ENCODE measurements around the gene TXNDC17. TPM values are rescaled to one million over a fixed set of nuclear protein-coding genes. Genes with fewer than 3 reads are reported as not detected.

The TXNDC17 gene
- total and polyA plus RNA-seq, 9 of the 15 experiments (the other 6 are each of a cell fraction or from before 2014, with no cell fraction given): 108 to 759 (median 179) TPM

DNA sequence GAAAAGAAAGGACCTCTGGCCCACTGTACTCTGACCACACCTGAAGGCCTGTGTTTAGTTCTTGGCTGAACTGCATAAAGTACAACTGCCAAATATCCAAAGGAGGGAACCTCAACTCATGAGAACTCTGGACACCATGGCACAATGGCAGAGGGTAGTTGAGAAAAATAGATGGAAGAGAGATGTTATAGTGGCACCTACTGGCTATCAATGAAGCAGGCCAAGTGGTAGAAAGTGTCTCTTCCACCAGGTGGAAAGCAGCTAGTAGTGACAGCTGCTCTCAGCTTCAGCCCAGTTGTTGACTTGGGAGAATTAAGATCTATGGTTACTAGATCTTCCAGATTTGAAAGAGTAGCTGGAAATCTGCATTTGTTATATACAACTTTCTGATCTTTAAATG, 7.3 kb downstream of the TXNDC17 start:
- Histone ChIP-seq H3K9ac (ENCODE audit: insufficient read depth in 1 of 2, low read depth in 2 of 2, low read length in 2 of 2) (no peak overlapping the region), H2AFZ (ENCODE audit: low read depth, low read length) (no peak overlapping the region), H3K4me1 (replicated peaks in 1 of 2; ENCODE audit: control insufficient read depth in 2 of 2, insufficient read depth in 2 of 2, low read length in 2 of 2) (peaks cover 9 to 16% of the 10 kb centered on the region in 2 experiments; a peak in 4 of 5 replicates), H4K20me1 (replicated peaks; ENCODE audit: control insufficient read depth, insufficient read depth, low read length) (no peaks in the 10 kb centered on the region; the same call in 1 of the 2 replicates), H3K36me3 (ENCODE audit: control insufficient read depth, insufficient read depth, low read length) (peaks cover 58% of the 10 kb centered on the region), H3K9me3 (replicated peaks; ENCODE audit: control insufficient read depth, insufficient read depth, low read depth, low read length) (no peaks in the 10 kb centered on the region), H3K4me3 (no peak overlapping the region), H3K27me3 (ENCODE audit: control insufficient read depth in 2 of 2, insufficient read depth in 2 of 2, low read length in 2 of 2) (no peaks in the 10 kb centered on the region), H3K79me2 (ENCODE audit: control insufficient read depth, insufficient read depth, low read length) (peaks cover 50% of the 10 kb centered on the region), H3K27ac (ENCODE audit: extremely low read depth, low read depth, low read length) (no peak overlapping the region), H3K9me1 (ENCODE audit: control insufficient read depth, insufficient read depth, low read length) (peaks cover 3% of the 10 kb centered on the region), H3K4me2 (ENCODE audit: insufficient read depth, low read length) (no peak overlapping the region)
- TF ChIP-seq CTCF (IDR thresholded peaks at IDR 0.05 in 2 of 3, conservative IDR thresholded peaks at IDR 0.05 in 1 of 3; ENCODE audit: insufficient read depth in 2 of 3, low read depth in 1 of 3, low read length in 3 of 3): peak in 2 of 3 experiments; percentile 40 to 60; a peak in 4 of 6 replicates
- TF ChIP-seq RAD21 (CRISPR knock-in tag; conservative IDR thresholded peaks at IDR 0.05 in 1 of 2, IDR thresholded peaks at IDR 0.05 in 1 of 2): peak in 1 of 2 experiments; percentile 22; a peak in 1 of 4 replicates
- no peak for TF ChIP-seq PTTG1 (tag; IDR thresholded peaks at IDR 0.05; ENCODE audit: low read depth)
- TF ChIP-seq EHMT2 (IDR thresholded peaks at IDR 0.05): no peak
- no peak for TF ChIP-seq TOE1 (IDR thresholded peaks at IDR 0.05; ENCODE audit: borderline replicate concordance)
- TF ChIP-seq TOE1 (CRISPR knock-in tag; IDR thresholded peaks at IDR 0.05; ENCODE audit: borderline replicate concordance, low read depth): no peak
- TF ChIP-seq MAFG (tag; conservative IDR thresholded peaks at IDR 0.05): no peak
- no peak for TF ChIP-seq GABPB2 (CRISPR knock-in tag; conservative IDR thresholded peaks at IDR 0.05)
- no TSS peak for BruUV-seq (replicated peaks)
- intact Hi-C loops (cut with micrococcal nuclease) (loop anchor here (10.0 kb wide), 2 partner anchors 193 to 1363 kb away; partner anchors contain the start of gene RABEP1), in situ Hi-C loops (cut with MboI) (no loop called here)
- ATAC-seq: no peak
- DNase-seq (ENCODE audit: extremely low read depth in 1 of 4, low spot score in 3 of 4): peak in 1 of 4 experiments; percentile 9
- ChIA-PET CTCF (ENCODE audit: low intra/inter-chr PET ratio) (no interaction called here), POLR2A (interaction anchor here (0.6 to 0.7 kb wide), 4 partner anchors 12 to 1195 kb away, joined by 3 to 4 read pairs (median 3); no protein-coding TSS in a partner anchor)
- FAIRE-seq: no peak

Data from K562 (cell line).